ENCODE results near the gene ITPR2.

GRCh38 chr12:26523708-26524150, 309.3 kb downstream of the ITPR2 start:
- TF ChIP-seq, protein P1, sequence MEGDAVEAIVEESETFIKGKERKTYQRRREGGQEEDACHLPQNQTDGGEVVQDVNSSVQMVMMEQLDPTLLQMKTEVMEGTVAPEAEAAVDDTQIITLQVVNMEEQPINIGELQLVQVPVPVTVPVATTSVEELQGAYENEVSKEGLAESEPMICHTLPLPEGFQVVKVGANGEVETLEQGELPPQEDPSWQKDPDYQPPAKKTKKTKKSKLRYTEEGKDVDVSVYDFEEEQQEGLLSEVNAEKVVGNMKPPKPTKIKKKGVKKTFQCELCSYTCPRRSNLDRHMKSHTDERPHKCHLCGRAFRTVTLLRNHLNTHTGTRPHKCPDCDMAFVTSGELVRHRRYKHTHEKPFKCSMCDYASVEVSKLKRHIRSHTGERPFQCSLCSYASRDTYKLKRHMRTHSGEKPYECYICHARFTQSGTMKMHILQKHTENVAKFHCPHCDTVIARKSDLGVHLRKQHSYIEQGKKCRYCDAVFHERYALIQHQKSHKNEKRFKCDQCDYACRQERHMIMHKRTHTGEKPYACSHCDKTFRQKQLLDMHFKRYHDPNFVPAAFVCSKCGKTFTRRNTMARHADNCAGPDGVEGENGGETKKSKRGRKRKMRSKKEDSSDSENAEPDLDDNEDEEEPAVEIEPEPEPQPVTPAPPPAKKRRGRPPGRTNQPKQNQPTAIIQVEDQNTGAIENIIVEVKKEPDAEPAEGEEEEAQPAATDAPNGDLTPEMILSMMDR (conservative IDR thresholded peaks at IDR 0.05) = no peak
- TF ChIP-seq EZH2 (IDR thresholded peaks at IDR 0.05; ENCODE audit: low read depth) = no peak

Data from PC-9 (cell line).